ENCODE results near the gene C3orf80.
"Not testable (repeated sequence)": the region's sequence is repeated elsewhere in the genome, so short reads cannot be mapped to it uniquely, and the experiment has no call there.

The C3orf80 gene

GRCh38 chr3:160240719-160241118 is 15.5 kb downstream of the C3orf80 start:
- peaks cover 23% of the 10 kb centered on the region for H3K27me3 Mint-ChIP-seq
- not testable (repeated sequence) for H3K27ac Mint-ChIP-seq, H3K4me1 Mint-ChIP-seq, H3K4me3 Mint-ChIP-seq, H3K36me3 Mint-ChIP-seq, H3K9me3 Mint-ChIP-seq

GRCh38 chr3:160245261-160245800 is 20.1 kb downstream of the C3orf80 start:
- peaks cover 7% of the 10 kb centered on the region for H3K9me3 Mint-ChIP-seq
- H3K4me3 Mint-ChIP-seq: no peak overlapping the region
- no peaks in the 10 kb centered on the region for H3K4me1 Mint-ChIP-seq
- peaks cover 10% of the 10 kb centered on the region for H3K27me3 Mint-ChIP-seq
- H3K36me3 Mint-ChIP-seq: no peaks in the 10 kb centered on the region
- H3K27ac Mint-ChIP-seq: no peak overlapping the region

DNA sequence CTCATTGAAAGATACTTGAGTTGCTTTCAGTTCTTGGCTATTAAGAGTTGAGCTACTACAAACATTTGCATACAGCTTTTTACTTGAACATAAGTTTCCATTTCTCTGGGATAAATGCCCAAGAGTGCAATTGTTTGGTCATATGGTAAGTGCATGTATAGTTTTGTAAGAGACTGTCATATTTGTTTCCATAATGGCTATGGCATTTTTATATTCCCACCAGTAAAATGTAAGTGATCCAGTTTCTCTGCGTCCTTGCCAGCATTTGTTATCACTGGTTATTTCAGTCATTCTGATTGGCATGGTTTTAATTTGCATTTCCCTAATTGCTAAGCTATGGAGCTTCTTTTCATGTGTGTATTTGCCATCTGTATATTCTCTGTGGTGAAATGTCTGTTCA is 22.5 kb downstream of the C3orf80 start:
- Mint-ChIP-seq H3K4me1 (no peaks in the 10 kb centered on the region), H3K4me3 (no peak overlapping the region), H3K9me3 (peaks cover 4% of the 10 kb centered on the region), H3K27ac (no peak overlapping the region), H3K36me3 (no peaks in the 10 kb centered on the region), H3K27me3 (peaks cover 7% of the 10 kb centered on the region)

DNA sequence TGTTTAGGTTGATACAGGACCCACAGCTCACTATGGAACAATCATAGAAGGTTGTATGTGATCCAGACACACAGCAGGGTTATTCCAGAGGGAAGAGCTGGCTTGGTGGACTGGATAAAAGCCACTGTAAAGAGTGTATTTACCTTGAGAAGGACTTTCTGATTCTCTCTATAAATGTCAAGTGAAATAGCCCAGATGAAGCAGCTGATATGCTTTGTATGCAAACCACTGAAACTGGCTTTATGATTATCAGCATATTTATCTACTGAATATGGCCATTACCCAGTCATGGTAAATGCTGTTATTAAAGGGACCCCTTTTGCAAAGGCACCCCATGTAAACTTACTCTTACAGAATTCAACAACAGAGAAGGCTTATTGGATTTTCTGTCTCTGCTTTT is 28.1 kb downstream of the C3orf80 start:
- Mint-ChIP-seq H3K27ac (no peak overlapping the region), H3K4me3 (no peak overlapping the region), H3K4me1 (no peaks in the 10 kb centered on the region), H3K36me3 (peaks cover 1% of the 10 kb centered on the region), H3K9me3 (no peaks in the 10 kb centered on the region), H3K27me3 (no peaks in the 10 kb centered on the region)

- H3K9me3 Mint-ChIP-seq: no peaks in the 10 kb centered on the region
- H3K4me1 Mint-ChIP-seq: no peaks in the 10 kb centered on the region
- no peak overlapping the region for H3K27ac Mint-ChIP-seq
- no peaks in the 10 kb centered on the region for H3K27me3 Mint-ChIP-seq
- H3K4me3 Mint-ChIP-seq: no peak overlapping the region
- H3K36me3 Mint-ChIP-seq: peaks cover 14% of the 10 kb centered on the region
Measured at GRCh38 chr3:160257606-160258005, 32.4 kb downstream of the C3orf80 start.

- H3K4me3 Mint-ChIP-seq: no peak overlapping the region
- H3K27me3 Mint-ChIP-seq: no peaks in the 10 kb centered on the region
- H3K36me3 Mint-ChIP-seq: peaks cover 14% of the 10 kb centered on the region
- H3K27ac Mint-ChIP-seq: no peak overlapping the region
- H3K9me3 Mint-ChIP-seq: no peaks in the 10 kb centered on the region
- no peaks in the 10 kb centered on the region for H3K4me1 Mint-ChIP-seq
Measured at GRCh38 chr3:160259589-160259988, 34.4 kb downstream of the C3orf80 start.

GRCh38 chr3:160260587-160261270 is 35.5 kb downstream of the C3orf80 start:
- H3K27ac Mint-ChIP-seq: no peak overlapping the region
- H3K36me3 Mint-ChIP-seq: peaks cover 17% of the 10 kb centered on the region
- no peaks in the 10 kb centered on the region for H3K4me1 Mint-ChIP-seq
- H3K27me3 Mint-ChIP-seq: no peaks in the 10 kb centered on the region
- no peaks in the 10 kb centered on the region for H3K9me3 Mint-ChIP-seq
- no peak overlapping the region for H3K4me3 Mint-ChIP-seq

DNA sequence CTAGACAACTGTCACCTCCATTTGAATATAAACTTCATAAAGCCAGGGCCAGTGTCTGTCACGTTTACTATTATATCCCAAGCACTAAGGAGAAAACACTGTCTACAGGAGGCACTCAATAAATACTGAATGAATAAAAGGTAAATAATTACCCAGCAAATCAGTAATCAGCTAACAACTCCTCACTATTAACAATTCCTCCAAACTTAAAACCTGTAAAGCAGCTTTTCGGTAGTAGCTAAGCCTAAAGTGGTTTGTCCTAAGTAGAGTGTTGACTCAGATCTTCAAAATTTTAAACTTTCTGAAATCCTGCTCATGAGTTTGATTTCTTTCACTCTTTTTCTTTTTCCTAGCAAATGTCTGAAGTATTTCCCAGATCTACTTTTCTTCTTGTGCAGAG is 39.9 kb downstream of the C3orf80 start:
- Mint-ChIP-seq H3K36me3 (peaks cover 14% of the 10 kb centered on the region), H3K27ac (no peak overlapping the region), H3K27me3 (no peaks in the 10 kb centered on the region), H3K9me3 (no peaks in the 10 kb centered on the region), H3K4me1 (no peaks in the 10 kb centered on the region), H3K4me3 (no peak overlapping the region)
